ENCODE results near the gene TMUB1.

DNA sequence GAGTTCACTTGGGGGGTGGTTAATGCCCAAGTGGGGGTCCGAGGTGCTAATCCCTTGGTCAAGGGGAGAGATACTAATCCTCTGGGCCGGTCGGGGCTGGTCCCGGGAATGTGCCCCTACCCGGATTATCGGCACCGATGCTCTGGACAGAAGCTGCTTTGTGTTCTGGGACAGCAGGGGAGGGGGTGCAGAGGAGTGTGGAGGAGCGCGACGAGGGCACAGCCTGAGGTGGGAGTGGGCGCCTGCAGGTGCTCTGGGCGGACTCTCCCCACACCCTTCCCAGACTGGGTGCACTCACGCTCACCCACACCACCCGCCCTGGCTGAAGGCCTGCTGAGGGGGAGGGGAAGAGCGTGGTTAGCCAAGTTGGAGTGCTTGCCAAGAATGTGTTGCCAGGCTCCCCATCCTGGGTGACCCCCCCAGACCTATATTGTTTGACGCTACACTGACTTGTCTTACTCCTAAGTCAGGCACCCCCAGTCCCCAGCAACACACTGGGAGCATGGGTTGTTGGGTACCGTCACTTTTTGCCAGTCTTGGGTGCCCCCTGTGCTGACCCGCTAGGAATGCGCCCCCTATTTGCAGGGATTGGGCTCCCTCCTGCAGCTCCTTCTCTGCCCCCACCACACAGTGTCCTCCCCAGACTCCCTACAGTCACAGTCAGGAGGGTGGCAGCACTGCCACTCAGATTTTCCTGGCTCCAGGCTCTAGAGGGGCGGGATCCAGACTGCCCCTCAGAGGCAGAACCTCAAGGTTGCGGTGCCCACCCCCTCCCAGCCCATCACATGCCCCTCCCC lies 22.7 kb downstream of the TMUB1 start:
- TF ChIP-seq, protein P1, sequence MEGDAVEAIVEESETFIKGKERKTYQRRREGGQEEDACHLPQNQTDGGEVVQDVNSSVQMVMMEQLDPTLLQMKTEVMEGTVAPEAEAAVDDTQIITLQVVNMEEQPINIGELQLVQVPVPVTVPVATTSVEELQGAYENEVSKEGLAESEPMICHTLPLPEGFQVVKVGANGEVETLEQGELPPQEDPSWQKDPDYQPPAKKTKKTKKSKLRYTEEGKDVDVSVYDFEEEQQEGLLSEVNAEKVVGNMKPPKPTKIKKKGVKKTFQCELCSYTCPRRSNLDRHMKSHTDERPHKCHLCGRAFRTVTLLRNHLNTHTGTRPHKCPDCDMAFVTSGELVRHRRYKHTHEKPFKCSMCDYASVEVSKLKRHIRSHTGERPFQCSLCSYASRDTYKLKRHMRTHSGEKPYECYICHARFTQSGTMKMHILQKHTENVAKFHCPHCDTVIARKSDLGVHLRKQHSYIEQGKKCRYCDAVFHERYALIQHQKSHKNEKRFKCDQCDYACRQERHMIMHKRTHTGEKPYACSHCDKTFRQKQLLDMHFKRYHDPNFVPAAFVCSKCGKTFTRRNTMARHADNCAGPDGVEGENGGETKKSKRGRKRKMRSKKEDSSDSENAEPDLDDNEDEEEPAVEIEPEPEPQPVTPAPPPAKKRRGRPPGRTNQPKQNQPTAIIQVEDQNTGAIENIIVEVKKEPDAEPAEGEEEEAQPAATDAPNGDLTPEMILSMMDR (IDR thresholded peaks at IDR 0.05), result no peak
- no peak for TF ChIP-seq POLR2A (IDR thresholded peaks at IDR 0.05)
